HG02970 (cell line): Measurements from ENCODE around the gene PHYHIPL.

Experiments used
- ATAC-seq: cut with Tn5 transposase; IDR thresholded peaks from one replicate; pipeline ENCODE4 v1.9.1; 2021; ENCODE audit warnings: mild to moderate bottlenecking, moderate library complexity, moderate number of reproducible peaks; ENCODE audit not compliant: unreplicated experiment, low FRiP score

Gene PHYHIPL

GRCh38 chr10:59176241-59177030 is at the start of gene PHYHIPL:
Gene PHYHIPL (plus strand): TSS chr10:59176643. CDS start chr10:59176854, 211 bp downstream.
- ATAC-seq = no peak

- ATAC-seq = no peak
Observed at GRCh38 chr10:59126991-59127390, 49.5 kb upstream of the PHYHIPL start.

- no peak for ATAC-seq
Observed at GRCh38 chr10:59127991-59128390, 48.5 kb upstream of the PHYHIPL start.

GRCh38 chr10:59129867-59130266 is 46.6 kb upstream of the PHYHIPL start:
- no peak for ATAC-seq

- no peak for ATAC-seq
Observed at GRCh38 chr10:59131666-59132065, 44.8 kb upstream of the PHYHIPL start.

GRCh38 chr10:59133841-59134593 is 42.4 kb upstream of the PHYHIPL start:
- ATAC-seq = no peak

GRCh38 chr10:59134785-59135184 is 41.7 kb upstream of the PHYHIPL start:
- ATAC-seq = no peak

- ATAC-seq = no peak
Observed at GRCh38 chr10:59135275-59135674, 41.2 kb upstream of the PHYHIPL start.

- no peak for ATAC-seq
Observed at GRCh38 chr10:59138052-59138451, 38.4 kb upstream of the PHYHIPL start.

- no peak for ATAC-seq
Observed at GRCh38 chr10:59143544-59143943, 32.9 kb upstream of the PHYHIPL start.

GRCh38 chr10:59148701-59149100 is 27.7 kb upstream of the PHYHIPL start:
- no peak for ATAC-seq

- no peak for ATAC-seq
Observed at GRCh38 chr10:59155556-59155955, 20.9 kb upstream of the PHYHIPL start.

- no peak for ATAC-seq
Observed at GRCh38 chr10:59167512-59167911, 8.9 kb upstream of the PHYHIPL start.

GRCh38 chr10:59172567-59172966 is 3.9 kb upstream of the PHYHIPL start:
- no peak for ATAC-seq

GRCh38 chr10:59173414-59173813 is 3.0 kb upstream of the PHYHIPL start:
- no peak for ATAC-seq

GRCh38 chr10:59175538-59176240 is 754 bp upstream of the PHYHIPL start:
- no peak for ATAC-seq

GRCh38 chr10:59177031-59177797 is 771 bp downstream of the PHYHIPL start:
- no peak for ATAC-seq

GRCh38 chr10:59177836-59178235 is 1.4 kb downstream of the PHYHIPL start:
- no peak for ATAC-seq

- ATAC-seq = no peak
Observed at GRCh38 chr10:59179068-59179467, 2.6 kb downstream of the PHYHIPL start.

GRCh38 chr10:59180689-59181270 is 4.3 kb downstream of the PHYHIPL start:
- no peak for ATAC-seq
